PC-3 (cell line): ENCODE measurements around the gene SLC26A1. TPM values are rescaled to one million over a fixed set of nuclear protein-coding genes. Genes with fewer than 3 reads are reported as not detected.

ENCODE experiments used
- ATAC-seq: fragments of 200-7000 bp; cut with Tn5 transposase; 2 replicates; pipeline ENCODE4 v1.9.1; 2020; ENCODE audit warnings: mild to moderate bottlenecking, moderate library complexity
- BruUV-seq: library from RNA; stranded (reverse); fragments of 400-500 nt; replicated peaks from 2 replicates; lab custom pipeline; 2021; lab: Mats Ljungman, UMichigan
- CTCF ChIA-PET: fragments of 300-600 bp; sonication (Branson Sonifier 250); formaldehyde crosslinking; loops from one replicate; lab custom pipeline; 2022; ENCODE audit warnings: antibody characterized with exemption; lab: Charles Lee
- POLR2A ChIA-PET: fragments of 300-600 bp; sonication (Branson Sonifier 250); formaldehyde crosslinking; loops from one replicate; lab custom pipeline; 2022; ENCODE audit warnings: antibody characterized with exemption; ENCODE audit not compliant: unreplicated experiment; lab: Charles Lee
- DNase-seq: peaks from one replicate; pipeline ENCODE4 v3.0.0-alpha.2; 2015
- H2AFZ ChIP-seq: fragments of 300-600 bp; sonication (generic); 2 replicates; pipeline ENCODE4 v1.6.0; 2016; ENCODE audit warnings: antibody characterized with exemption, low read length
- H3F3A ChIP-seq: fragments of 300-600 bp; sonication (generic); one replicate; pipeline ENCODE4 v1.6.0; 2017; ENCODE audit warnings: antibody characterized with exemption, low read length, control low read depth, mild to moderate bottlenecking; ENCODE audit not compliant: unreplicated experiment
- H3K27ac ChIP-seq: fragments of 300-600 bp; sonication (generic); 2 replicates; pipeline ENCODE4 v1.5.1; 2016; ENCODE audit warnings: mild to moderate bottlenecking, low read length
- H3K27me3 ChIP-seq: fragments of 300-600 bp; sonication (generic); 2 replicates; pipeline ENCODE4 v1.6.1; 2016; ENCODE audit warnings: low read length, mixed read lengths
- H3K36me3 ChIP-seq: fragments of 300-600 bp; sonication (generic); 2 replicates; pipeline ENCODE4 v1.6.1; 2016; ENCODE audit warnings: low read depth, mixed run types, low read length, mixed read lengths
- H3K4me1 ChIP-seq: fragments of 300-600 bp; sonication (generic); 2 replicates; pipeline ENCODE4 v1.5.1; 2016; ENCODE audit warnings: low read length; ENCODE audit not compliant: insufficient read depth
- H3K4me2 ChIP-seq: fragments of 300-600 bp; sonication (generic); 2 replicates; pipeline ENCODE4 v1.6.0; 2016; ENCODE audit warnings: low read length
- H3K4me3 ChIP-seq: fragments of 300-600 bp; sonication (generic); 2 replicates; pipeline ENCODE4 v1.5.1; 2016; ENCODE audit warnings: mild to moderate bottlenecking, low read length, mixed read lengths
- H3K79me2 ChIP-seq: fragments of 300-600 bp; sonication (generic); 2 replicates; pipeline ENCODE4 v1.6.1; 2017; ENCODE audit warnings: low read length, mixed read lengths
- H3K9ac ChIP-seq: fragments of 300-600 bp; sonication (generic); 2 replicates; pipeline ENCODE4 v1.6.0; 2016; ENCODE audit warnings: mild to moderate bottlenecking, low read length
- H3K9me2 ChIP-seq: fragments of 300-600 bp; sonication (generic); replicated peaks from 2 replicates; pipeline ENCODE4 v1.6.1; 2016; ENCODE audit warnings: mixed run types, low read length, mixed read lengths
- H3K9me3 ChIP-seq: fragments of 300-600 bp; sonication (generic); 2 replicates; pipeline ENCODE4 v1.6.1; 2016; ENCODE audit warnings: low read length, mixed read lengths
- H4K20me1 ChIP-seq: fragments of 300-600 bp; sonication (generic); 2 replicates; pipeline ENCODE4 v1.6.1; 2016; ENCODE audit warnings: low read length, mixed read lengths
- EZH2 ChIP-seq: fragments of 300-600 bp; sonication (generic); IDR thresholded peaks from one replicate; pipeline ENCODE4 v1.6.1; 2017; ENCODE audit warnings: antibody characterized with exemption, mild to moderate bottlenecking, low read length; ENCODE audit not compliant: unreplicated experiment
- EZH2phosphoT487 ChIP-seq: fragments of 300-600 bp; sonication (generic); IDR thresholded peaks from 2 replicates; pipeline ENCODE4 v1.6.1; 2018; ENCODE audit warnings: mild to moderate bottlenecking, antibody characterized with exemption, low read length, borderline replicate concordance
- intact Hi-C: fragments of 100-400 bp; cut with micrococcal nuclease; formaldehyde crosslinking; loops from 2 replicates; pipeline ENCODE4 v1.9.0; 2023
- total RNA-seq: library from RNA; depleted of rRNA; stranded (reverse); fragments of >200 nt; gene quantifications from 2 replicates; pipeline ENCODE4 v1.2.3, GENCODE V29; 2014
- TF ChIP-seq, protein P1 (sequence below): fragments of 300-600 bp; sonication (generic); conservative IDR thresholded peaks from 2 replicates; pipeline ENCODE4 v1.5.1; 2017; ENCODE audit warnings: antibody characterized with exemption, low read depth, mild to moderate bottlenecking, low read length

Gene SLC26A1
- total RNA-seq, 1 experiment from 2014 or later = not detected

DNA sequence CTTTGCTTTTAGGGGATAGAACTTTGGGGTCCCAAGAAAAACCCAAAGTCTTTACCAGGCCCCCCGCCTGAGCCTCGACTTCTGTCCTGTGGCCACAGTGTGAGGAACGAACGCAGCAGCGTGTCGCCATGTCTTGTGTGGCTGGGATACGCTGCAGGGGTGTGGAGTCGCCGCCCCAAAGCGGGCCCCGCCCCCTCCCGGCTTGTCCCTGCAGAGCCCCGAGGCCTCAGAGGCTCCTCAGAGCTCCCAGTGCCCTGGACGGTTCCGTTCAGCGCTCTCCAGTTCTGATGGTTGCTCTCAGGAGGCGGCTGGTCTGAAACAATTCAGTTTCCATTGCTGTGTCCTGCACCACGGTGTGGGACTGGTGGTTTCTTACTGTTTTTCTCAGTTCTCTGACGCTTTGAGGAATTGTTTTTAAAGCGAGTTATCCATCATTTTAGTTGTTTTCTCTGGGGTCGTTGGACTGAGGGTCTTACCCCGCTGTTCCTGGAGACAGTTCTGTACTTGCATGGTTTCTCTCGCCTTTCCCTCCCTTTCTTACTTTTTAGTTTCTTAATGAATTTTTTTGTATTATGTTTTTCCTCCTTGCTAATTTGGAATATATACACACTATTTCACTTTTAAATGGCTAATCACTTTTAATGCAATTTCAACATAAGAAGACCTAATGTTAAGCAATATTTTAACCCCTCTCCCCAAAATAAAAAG lies 7.9 kb downstream of the SLC26A1 start:
- H3K27ac ChIP-seq = no peak overlapping the region
- H3K9me3 ChIP-seq = no peaks in the 10 kb centered on the region
- peak overlapping the region; percentile 29 for H3K9ac ChIP-seq
- ChIA-PET POLR2A (no interaction called here), CTCF (no interaction called here)
- no peaks in the 10 kb centered on the region for H3F3A ChIP-seq
- H3K4me2 ChIP-seq = peak overlapping the region; percentile 94
- BruUV-seq = no TSS peak
- ATAC-seq (peak; percentile 65), DNase-seq (peak; percentile 64)
- no peaks in the 10 kb centered on the region for H3K9me2 ChIP-seq
- no peaks in the 10 kb centered on the region for H3K36me3 ChIP-seq
- H3K4me1 ChIP-seq = peaks cover 22% of the 10 kb centered on the region; the same call in 1 of the 2 replicates
- intact Hi-C loops = no loop called here
- H3K79me2 ChIP-seq = peaks cover 5% of the 10 kb centered on the region; the same call in 1 of the 2 replicates
- H3K27me3 ChIP-seq = no peaks in the 10 kb centered on the region
- no peak for TF ChIP-seq EZH2
- peak overlapping the region; percentile 67 for H3K4me3 ChIP-seq
- H2AFZ ChIP-seq = peak overlapping the region; percentile 93
- no peaks in the 10 kb centered on the region for H4K20me1 ChIP-seq

- H3F3A ChIP-seq = no peaks in the 10 kb centered on the region
- H3K4me3 ChIP-seq = peak overlapping the region; percentile 67
- no peaks in the 10 kb centered on the region for H3K9me2 ChIP-seq
- CTCF ChIA-PET = no interaction called here
- TF ChIP-seq, protein P1, sequence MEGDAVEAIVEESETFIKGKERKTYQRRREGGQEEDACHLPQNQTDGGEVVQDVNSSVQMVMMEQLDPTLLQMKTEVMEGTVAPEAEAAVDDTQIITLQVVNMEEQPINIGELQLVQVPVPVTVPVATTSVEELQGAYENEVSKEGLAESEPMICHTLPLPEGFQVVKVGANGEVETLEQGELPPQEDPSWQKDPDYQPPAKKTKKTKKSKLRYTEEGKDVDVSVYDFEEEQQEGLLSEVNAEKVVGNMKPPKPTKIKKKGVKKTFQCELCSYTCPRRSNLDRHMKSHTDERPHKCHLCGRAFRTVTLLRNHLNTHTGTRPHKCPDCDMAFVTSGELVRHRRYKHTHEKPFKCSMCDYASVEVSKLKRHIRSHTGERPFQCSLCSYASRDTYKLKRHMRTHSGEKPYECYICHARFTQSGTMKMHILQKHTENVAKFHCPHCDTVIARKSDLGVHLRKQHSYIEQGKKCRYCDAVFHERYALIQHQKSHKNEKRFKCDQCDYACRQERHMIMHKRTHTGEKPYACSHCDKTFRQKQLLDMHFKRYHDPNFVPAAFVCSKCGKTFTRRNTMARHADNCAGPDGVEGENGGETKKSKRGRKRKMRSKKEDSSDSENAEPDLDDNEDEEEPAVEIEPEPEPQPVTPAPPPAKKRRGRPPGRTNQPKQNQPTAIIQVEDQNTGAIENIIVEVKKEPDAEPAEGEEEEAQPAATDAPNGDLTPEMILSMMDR = no peak
- TF ChIP-seq EZH2phosphoT487 = no peak
- TF ChIP-seq EZH2 = no peak
- H3K79me2 ChIP-seq = peaks cover 5% of the 10 kb centered on the region; the same call in 1 of the 2 replicates
- H3K4me2 ChIP-seq = peak overlapping the region; percentile 94
- intact Hi-C loops = no loop called here
- DNase-seq (no peak), ATAC-seq (no peak)
- no peaks in the 10 kb centered on the region for H3K9me3 ChIP-seq
- peaks cover 22% of the 10 kb centered on the region; the same call in 1 of the 2 replicates for H3K4me1 ChIP-seq
- no peaks in the 10 kb centered on the region for H3K27me3 ChIP-seq
- no peaks in the 10 kb centered on the region for H4K20me1 ChIP-seq
- H3K36me3 ChIP-seq = no peaks in the 10 kb centered on the region
- H3K9ac ChIP-seq = peak overlapping the region; percentile 29
- POLR2A ChIA-PET = no interaction called here
- no TSS peak for BruUV-seq
- H2AFZ ChIP-seq = peak overlapping the region; percentile 93
- no peak overlapping the region for H3K27ac ChIP-seq
Observed at GRCh38 chr4:984336-985054, 8.7 kb downstream of the SLC26A1 start.

DNA sequence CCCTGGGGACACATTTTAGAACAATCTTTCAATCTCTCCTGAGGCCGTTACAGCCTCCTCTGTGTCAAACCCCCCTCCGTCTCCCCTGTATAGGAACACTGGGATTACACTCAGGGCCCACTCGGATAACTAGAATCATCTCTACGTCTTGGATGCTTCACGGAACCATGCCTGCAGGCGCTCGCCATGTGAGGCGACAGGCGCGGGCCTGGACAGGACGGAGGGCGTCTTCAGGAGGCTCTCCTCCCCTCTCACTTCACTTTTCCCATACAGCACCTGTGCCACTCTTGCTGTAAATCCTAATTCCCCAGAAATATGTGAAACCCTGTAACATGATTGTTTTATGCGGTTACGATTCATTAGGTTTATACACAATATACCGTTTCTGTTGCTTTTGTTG lies 10.4 kb downstream of the SLC26A1 start:
- H3K9me2 ChIP-seq = no peaks in the 10 kb centered on the region
- H2AFZ ChIP-seq = no peak overlapping the region
- H3K79me2 ChIP-seq = no peaks in the 10 kb centered on the region
- DNase-seq (no peak), ATAC-seq (no peak)
- ChIA-PET CTCF (no interaction called here), POLR2A (no interaction called here)
- peaks cover 15% of the 10 kb centered on the region; the same call in 1 of the 2 replicates for H3K4me1 ChIP-seq
- no peaks in the 10 kb centered on the region for H3K27me3 ChIP-seq
- H3K27ac ChIP-seq = no peak overlapping the region
- no peaks in the 10 kb centered on the region for H3K36me3 ChIP-seq
- no peak overlapping the region for H3K4me2 ChIP-seq
- H3K9me3 ChIP-seq = no peaks in the 10 kb centered on the region
- BruUV-seq = no TSS peak
- TF ChIP-seq, protein P1 = no peak
- TF ChIP-seq EZH2phosphoT487 (no peak), EZH2 (no peak)
- no peak overlapping the region for H3K4me3 ChIP-seq
- H3F3A ChIP-seq = no peaks in the 10 kb centered on the region
- H4K20me1 ChIP-seq = no peaks in the 10 kb centered on the region
- H3K9ac ChIP-seq = no peak overlapping the region
- intact Hi-C loops = no loop called here
